ENCODE results near the gene TAGLN3.

The TAGLN3 gene

DNA sequence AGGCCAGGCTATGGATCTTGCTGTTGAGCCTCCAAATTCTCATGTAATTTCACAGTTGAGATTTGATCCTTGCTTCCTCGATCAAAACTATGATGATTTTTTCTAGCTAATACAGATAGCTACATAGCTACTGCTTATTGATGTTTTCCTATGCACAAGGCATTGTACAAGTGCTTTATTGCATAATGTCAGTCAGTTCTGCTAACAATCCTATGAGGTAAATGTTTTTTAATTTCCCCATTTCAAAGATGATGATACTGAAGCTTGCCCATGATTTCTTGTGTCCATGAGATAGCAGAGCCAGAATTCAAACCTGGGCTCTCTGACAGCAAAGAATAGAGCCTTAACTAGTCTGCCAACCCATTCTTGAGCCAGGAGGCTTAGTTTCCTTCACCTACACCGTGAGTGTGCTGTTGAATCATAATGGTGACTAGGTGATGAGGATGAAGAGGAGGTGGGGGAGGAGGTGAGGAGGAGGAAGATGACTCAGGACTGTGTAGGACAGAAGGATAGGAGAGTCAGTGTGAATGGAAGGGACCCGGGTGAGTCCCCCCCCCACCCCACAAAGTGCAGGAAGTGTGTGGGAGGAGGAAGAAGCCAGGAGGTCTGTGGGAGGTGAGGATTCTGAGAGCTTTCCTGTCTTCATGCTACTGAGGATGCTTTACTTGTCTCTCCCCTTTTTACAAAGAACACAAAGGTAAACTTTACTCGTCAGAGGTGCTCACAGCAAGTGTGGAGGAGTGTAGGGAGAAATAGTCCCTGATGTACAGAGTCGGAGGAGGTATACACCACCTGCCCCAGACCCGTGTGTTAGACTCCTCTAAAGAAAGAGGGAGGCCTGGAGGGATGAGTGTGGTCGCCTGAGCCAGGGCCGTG is 3.6 kb downstream of the TAGLN3 start:
- H3K4me3 ChIP-seq (ENCODE audit: low read depth, low read length): no peak overlapping the region

DNA sequence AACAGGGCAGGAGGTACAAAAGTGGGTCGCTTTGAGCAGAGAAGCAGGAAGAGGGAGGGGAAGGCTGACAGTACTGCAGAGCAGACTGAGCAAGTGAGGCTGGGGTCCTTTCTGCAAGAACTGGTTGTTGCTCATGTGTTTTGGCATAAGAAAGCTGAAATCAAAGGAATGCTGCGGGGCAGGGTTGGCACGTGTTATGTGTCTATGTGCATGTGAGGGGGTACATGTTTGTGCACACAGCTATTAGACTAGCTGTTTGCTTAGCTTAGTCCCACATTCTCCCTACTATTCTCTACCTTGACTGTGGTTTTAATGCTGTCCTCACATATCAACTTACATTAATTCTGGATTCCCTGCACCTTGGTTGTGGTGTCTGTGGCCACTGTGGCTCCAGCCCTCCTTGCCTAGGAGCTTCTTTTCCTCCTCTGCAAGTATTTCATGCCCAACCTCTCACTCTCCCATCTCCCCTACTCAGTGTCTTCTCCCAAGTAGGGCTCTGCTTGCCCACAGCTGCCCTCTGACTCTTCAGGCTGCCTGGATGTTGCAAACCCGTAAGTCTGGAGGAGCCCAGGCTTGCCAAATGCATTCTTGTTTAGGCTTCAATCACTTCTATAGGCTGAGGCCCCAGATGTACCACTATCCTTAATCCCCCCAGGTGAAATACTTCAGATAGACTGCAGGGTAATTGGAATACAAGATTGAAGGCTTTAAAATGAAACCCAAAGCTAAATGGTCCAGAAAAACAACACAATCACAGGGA is 4.8 kb downstream of the TAGLN3 start:
- TF ChIP-seq, protein P1, sequence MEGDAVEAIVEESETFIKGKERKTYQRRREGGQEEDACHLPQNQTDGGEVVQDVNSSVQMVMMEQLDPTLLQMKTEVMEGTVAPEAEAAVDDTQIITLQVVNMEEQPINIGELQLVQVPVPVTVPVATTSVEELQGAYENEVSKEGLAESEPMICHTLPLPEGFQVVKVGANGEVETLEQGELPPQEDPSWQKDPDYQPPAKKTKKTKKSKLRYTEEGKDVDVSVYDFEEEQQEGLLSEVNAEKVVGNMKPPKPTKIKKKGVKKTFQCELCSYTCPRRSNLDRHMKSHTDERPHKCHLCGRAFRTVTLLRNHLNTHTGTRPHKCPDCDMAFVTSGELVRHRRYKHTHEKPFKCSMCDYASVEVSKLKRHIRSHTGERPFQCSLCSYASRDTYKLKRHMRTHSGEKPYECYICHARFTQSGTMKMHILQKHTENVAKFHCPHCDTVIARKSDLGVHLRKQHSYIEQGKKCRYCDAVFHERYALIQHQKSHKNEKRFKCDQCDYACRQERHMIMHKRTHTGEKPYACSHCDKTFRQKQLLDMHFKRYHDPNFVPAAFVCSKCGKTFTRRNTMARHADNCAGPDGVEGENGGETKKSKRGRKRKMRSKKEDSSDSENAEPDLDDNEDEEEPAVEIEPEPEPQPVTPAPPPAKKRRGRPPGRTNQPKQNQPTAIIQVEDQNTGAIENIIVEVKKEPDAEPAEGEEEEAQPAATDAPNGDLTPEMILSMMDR (IDR thresholded peaks at IDR 0.05; ENCODE audit: low read depth, low read length): no peak
- H3K4me3 ChIP-seq (ENCODE audit: low read depth, low read length): no peak overlapping the region

More for the DNA sequence above, 3.6 kb downstream of the TAGLN3 start:
- TF ChIP-seq, protein P1 (IDR thresholded peaks at IDR 0.05; ENCODE audit: low read depth, low read length): no peak

DNA sequence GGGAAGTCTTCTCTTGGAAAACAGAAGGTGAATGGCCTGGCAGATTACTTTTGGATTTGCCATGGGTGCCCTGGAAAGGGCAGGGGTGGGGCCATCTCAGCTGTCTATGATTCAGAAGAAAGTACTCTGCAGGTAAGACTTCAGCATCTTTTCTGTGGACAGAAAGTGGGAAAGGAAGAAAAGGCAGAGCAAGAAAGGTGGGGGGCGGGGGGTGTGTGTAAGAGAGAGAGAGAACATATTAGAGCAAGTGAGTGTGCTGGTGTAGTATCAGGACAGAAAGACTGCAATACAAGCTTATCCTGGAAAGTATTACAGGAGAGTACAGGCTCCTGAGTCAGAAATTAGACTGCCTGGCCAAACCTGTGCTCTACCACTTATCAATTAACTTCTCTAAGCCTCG is 5.5 kb downstream of the TAGLN3 start:
- TF ChIP-seq, protein P1 (IDR thresholded peaks at IDR 0.05; ENCODE audit: low read depth, low read length): no peak
- H3K4me3 ChIP-seq (ENCODE audit: low read depth, low read length): no peak overlapping the region

DNA sequence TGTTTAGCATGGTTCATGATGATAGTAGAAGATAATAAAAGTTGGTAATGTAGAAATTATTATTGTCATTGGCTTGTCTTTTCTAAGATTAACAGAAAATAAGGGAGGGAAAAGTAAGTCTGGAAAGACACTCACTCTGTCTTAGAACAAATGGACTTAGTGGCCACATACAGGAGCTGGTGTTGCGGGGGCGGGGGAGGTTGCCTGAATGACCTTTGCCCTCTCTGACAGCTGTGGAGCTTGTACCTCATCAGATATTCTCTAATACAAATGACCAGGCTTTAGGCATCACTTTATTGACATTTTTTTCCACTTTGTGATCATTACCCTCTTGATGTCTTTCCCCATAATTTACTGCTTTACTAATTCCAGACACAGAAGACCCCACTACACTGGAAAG is 5.9 kb downstream of the TAGLN3 start:
- TF ChIP-seq, protein P1 (IDR thresholded peaks at IDR 0.05; ENCODE audit: low read depth, low read length): no peak
- no peak overlapping the region for H3K4me3 ChIP-seq (ENCODE audit: low read depth, low read length)

DNA sequence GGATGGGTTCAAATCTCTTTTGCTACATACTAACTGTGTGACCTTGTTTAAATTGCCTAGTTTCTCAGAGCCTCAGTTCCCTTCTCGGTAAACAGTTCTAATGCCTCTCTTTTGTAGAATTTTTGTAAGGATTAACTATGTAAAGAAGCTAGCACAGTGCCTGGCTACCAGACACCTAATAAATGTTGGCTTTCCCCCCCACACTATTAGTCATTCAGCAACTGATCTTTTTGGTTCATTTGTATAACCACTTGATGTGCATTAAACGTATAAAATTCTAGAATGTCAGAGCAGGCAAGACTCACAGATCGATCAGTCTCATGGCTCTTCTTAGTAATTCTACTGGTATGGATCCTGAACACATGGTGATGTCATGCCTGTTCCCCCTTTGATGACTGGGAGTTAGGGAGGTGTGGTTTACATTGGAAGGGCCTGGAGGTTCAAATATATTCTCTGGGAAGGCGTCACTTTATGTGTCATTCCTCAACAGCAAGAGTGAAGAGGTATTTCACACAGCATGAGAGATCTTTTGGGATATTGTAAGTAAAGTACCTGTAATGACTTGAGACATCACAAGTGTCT is 6.5 kb downstream of the TAGLN3 start:
- TF ChIP-seq, protein P1 (IDR thresholded peaks at IDR 0.05; ENCODE audit: low read depth, low read length): no peak
- H3K4me3 ChIP-seq (ENCODE audit: low read depth, low read length): no peak overlapping the region

DNA sequence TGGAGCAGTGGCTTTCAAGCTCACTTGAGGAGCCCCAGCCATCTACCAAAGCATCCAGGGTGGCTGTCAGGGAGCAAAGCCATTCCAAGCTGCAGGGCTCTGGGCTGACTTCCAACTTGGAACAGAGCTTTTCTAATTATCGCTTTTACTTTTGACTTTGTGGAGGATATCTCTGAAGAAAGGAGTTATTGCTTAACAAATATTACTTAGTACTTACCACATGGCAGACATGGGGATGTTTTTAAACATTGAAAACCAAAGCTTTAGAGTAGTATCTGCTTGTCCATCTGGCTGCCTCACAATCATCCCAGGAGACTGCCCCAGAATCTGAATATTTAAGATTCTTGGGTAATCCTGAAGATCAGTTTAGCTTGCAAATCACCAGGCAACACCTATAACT is 8.9 kb downstream of the TAGLN3 start:
- H3K4me3 ChIP-seq (ENCODE audit: low read depth, low read length): no peak overlapping the region
- TF ChIP-seq, protein P1 (IDR thresholded peaks at IDR 0.05; ENCODE audit: low read depth, low read length): no peak
